HFF-Myc (cell line): ENCODE results near the gene JAZF1.
A peak's percentile ranks its signal among the peaks of the same experiment; 100 is the strongest.

Source experiments
- DNase-seq: peaks from one replicate; pipeline ENCODE4 v3.0.0-alpha.2; 2011; ENCODE audit warnings: low read depth; ENCODE audit errors: extremely low read depth
- H3K4me3 ChIP-seq: replicated peaks from 2 replicates; pipeline ENCODE4 v1.5.1; 2011; ENCODE audit warnings: low read depth, mild to moderate bottlenecking, control low read depth, low read length
- CTCF ChIP-seq: IDR thresholded peaks from 2 replicates; pipeline ENCODE4 v1.5.1; 2012; ENCODE audit warnings: mild to moderate bottlenecking, low read depth, low read length, control low read depth; ENCODE audit errors: missing control alignments

Gene JAZF1

GRCh38 chr7:28069388-28069787, 111.2 kb downstream of the JAZF1 start:
- no peak for DNase-seq
- no peak for TF ChIP-seq CTCF
- no peak overlapping the region for H3K4me3 ChIP-seq

GRCh38 chr7:28068811-28069216, 111.8 kb downstream of the JAZF1 start:
- DNase-seq, result no peak
- no peak for TF ChIP-seq CTCF
- no peak overlapping the region for H3K4me3 ChIP-seq

DNA sequence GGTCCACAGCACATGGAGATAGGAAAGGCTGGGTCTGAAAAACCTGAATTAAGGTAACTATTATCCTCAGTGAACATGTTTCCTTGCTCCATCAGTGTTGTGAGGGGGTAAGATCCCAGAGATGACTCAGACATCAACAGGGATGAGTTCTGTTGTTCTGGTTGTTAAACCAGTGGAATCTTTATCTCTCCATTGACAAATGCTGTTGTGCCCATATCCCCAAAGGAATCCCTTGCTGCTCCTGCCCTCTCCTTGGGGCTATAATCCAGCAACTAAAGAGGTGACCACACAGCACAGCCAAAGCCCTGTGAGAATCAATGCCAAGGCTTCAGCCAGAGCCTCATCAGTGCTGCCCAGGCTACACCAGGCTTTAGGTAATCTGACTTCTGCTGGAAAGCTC, 113.4 kb downstream of the JAZF1 start:
- DNase-seq, result no peak
- TF ChIP-seq CTCF, result no peak

DNA sequence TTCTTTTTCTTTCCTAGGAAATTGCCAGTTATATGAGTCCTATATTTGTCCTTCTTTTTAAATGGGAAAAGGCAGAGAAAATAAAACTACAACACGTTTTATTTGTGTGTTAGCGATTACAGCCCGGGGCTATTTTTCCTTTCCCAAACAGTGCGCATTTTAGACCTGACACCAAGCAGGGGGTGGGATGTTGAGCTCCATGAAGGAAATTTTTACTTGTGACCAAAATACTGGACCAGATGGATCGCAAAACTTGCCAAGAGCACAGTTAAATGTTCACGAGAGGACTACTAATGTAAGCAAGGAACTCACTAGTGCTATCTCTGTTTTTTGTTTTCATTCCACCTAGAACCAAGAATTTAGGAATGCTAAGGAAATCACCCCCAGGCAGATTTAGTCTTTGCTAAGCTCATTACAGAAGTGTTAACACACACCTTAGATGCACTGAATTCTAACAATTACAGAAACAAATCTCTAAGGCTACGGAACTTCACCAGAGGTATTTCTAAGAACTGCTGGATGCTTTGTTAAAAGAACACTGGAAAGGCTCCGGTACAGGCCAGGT, 114.8 kb downstream of the JAZF1 start:
- no peak for TF ChIP-seq CTCF
- peak; percentile 64 for DNase-seq
- peak overlapping the region; percentile 7; the same call in 1 of the 2 replicates for H3K4me3 ChIP-seq

More for the DNA sequence above, 113.4 kb downstream of the JAZF1 start:
- H3K4me3 ChIP-seq, result no peak overlapping the region

GRCh38 chr7:28065308-28065707, 115.3 kb downstream of the JAZF1 start:
- H3K4me3 ChIP-seq, result peak overlapping the region; percentile 7
- no peak for TF ChIP-seq CTCF
- no peak for DNase-seq

DNA sequence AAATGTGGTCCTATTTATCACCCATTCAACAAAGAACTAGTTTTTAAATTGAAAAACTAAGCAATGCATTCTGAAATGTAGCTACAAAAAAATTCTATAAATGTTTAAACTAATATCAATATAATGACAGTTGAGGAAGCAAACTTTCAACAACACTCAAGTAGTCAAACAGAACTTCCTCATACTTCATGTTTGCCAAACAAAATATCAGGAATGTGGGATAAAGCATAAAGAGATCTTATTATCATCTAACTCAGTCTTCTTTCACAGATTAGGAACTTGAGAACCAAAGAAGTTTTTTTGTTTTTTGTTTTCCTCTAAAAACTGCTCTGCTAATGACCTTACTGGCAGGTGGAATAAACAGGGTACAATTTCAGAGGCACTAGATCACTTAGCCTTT, 116.2 kb downstream of the JAZF1 start:
- no peak for TF ChIP-seq CTCF
- DNase-seq, result no peak
- H3K4me3 ChIP-seq, result no peak overlapping the region
